ENCODE results near the gene MGARP. TPM values are rescaled to one million over a fixed set of nuclear protein-coding genes. Genes with fewer than 3 reads are reported as not detected.
"Not testable (repeated sequence)": the region's sequence is repeated elsewhere in the genome, so short reads cannot be mapped to it uniquely, and the experiment has no call there.

The MGARP gene
- total RNA-seq, 1 donor from 2014 or later = 0.45 TPM

DNA sequence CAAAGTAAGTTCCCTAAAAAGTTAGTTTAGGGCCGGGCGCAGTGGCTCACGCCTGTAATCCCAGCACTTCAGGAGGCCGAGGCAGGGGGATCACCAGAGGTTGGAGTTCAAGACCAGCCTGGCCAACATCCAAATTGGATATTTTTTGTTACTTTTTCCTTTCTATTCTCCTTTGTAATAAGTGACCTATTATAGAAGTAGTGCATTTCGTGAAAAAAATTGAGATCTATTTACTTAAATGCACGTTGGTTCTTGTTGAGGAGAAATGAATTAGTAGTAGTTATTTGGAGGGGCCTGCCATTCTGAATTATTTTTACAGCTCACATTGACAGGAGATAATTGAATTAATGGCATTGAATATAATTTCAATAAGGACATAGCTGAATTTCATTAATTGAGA is 44.6 kb upstream of the MGARP start:
- no peak for DNase-seq (ENCODE audit: low read depth)
- Histone ChIP-seq H4K20me1 (ENCODE audit: insufficient read depth, low read length) (peaks cover 82% of the 10 kb centered on the region), H3K4me3 (ENCODE audit: insufficient read depth, low read depth, low read length) (no peak overlapping the region), H3K79me2 (ENCODE audit: insufficient read depth, low read length) (peaks cover 99% of the 10 kb centered on the region), H3K36me3 (ENCODE audit: insufficient read depth, low read length) (no peaks in the 10 kb centered on the region), H3K9me3 (ENCODE audit: insufficient read depth, low read depth, low read length) (no peaks in the 10 kb centered on the region), H3K27ac (ENCODE audit: low read depth, low read length) (no peak overlapping the region), H3K4me2 (ENCODE audit: low read length) (no peak overlapping the region), H2AFZ (ENCODE audit: low read depth, low read length) (no peak overlapping the region), H3K4me1 (ENCODE audit: insufficient read depth, low read length) (no peaks in the 10 kb centered on the region), H3K9ac (ENCODE audit: low read length) (no peak overlapping the region), H3K27me3 (ENCODE audit: insufficient read depth, low read length) (no peaks in the 10 kb centered on the region)
- no peak overlapping the region for H3K4me3 Mint-ChIP-seq (ENCODE audit: unreplicated experiment)
- H3K27ac Mint-ChIP-seq (ENCODE audit: unreplicated experiment) = no peak overlapping the region
- TF ChIP-seq EZH2 (IDR thresholded peaks at IDR 0.05; ENCODE audit: insufficient read depth, low read length) = no peak
- TF ChIP-seq, protein P1, sequence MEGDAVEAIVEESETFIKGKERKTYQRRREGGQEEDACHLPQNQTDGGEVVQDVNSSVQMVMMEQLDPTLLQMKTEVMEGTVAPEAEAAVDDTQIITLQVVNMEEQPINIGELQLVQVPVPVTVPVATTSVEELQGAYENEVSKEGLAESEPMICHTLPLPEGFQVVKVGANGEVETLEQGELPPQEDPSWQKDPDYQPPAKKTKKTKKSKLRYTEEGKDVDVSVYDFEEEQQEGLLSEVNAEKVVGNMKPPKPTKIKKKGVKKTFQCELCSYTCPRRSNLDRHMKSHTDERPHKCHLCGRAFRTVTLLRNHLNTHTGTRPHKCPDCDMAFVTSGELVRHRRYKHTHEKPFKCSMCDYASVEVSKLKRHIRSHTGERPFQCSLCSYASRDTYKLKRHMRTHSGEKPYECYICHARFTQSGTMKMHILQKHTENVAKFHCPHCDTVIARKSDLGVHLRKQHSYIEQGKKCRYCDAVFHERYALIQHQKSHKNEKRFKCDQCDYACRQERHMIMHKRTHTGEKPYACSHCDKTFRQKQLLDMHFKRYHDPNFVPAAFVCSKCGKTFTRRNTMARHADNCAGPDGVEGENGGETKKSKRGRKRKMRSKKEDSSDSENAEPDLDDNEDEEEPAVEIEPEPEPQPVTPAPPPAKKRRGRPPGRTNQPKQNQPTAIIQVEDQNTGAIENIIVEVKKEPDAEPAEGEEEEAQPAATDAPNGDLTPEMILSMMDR (IDR thresholded peaks at IDR 0.05; ENCODE audit: insufficient read depth, low read depth, low read length) = no peak
- FAIRE-seq = no peak
- H3K36me3 Mint-ChIP-seq (ENCODE audit: low read depth, unreplicated experiment) = peaks cover 4% of the 10 kb centered on the region
- H3K4me1 Mint-ChIP-seq (ENCODE audit: low read depth, unreplicated experiment) = peaks cover 10% of the 10 kb centered on the region
- no peaks in the 10 kb centered on the region for H3K27me3 Mint-ChIP-seq (ENCODE audit: low read depth, unreplicated experiment)
- no peaks in the 10 kb centered on the region for H3K9me3 Mint-ChIP-seq (ENCODE audit: unreplicated experiment)

DNA sequence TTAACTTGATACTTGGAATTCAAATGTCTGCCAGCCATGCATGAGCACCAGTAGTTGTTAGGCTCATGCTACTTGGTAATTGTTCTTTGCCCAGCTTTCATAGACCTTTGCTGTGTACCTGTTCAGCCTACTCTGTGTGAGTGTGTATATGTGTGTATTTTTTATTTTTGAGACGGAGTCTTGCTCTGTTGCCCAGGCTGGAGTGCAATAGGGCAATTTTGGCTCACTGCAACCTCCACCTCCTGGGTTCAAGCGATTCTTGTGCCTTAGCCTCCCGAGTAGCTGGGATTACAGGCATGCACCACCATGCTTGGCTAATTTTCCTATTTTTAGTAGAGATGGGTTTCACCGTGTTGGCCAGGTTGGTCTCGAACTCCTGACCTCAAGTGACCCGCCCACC is 42.5 kb upstream of the MGARP start:
- H3K27ac Mint-ChIP-seq (ENCODE audit: unreplicated experiment) = not testable (repeated sequence)

DNA sequence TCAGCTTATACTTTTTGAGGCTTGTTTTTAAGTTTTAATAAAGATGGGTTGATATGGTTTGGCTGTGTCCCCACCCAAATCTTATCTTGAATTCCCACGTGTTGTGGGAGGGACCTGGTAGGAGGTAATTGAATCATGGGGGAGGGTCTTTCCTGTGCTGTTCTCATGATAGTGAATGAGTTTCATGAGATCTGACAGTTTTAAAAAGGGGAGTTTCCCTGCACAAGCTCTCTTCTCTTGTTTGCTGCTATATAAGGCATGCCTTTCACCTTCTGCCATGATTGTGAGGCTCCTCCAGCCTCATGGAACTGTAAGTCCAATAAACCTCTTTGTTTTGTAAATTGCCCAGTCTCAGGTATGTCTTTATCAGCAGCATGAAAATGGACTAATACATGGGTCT is 42.0 kb upstream of the MGARP start:
- H3K4me1 ChIP-seq (ENCODE audit: insufficient read depth, low read length); H3K4me3 ChIP-seq (ENCODE audit: insufficient read depth, low read depth, low read length); H3K36me3 ChIP-seq (ENCODE audit: insufficient read depth, low read length); H3K9ac ChIP-seq (ENCODE audit: low read length); H3K36me3 Mint-ChIP-seq (ENCODE audit: low read depth, unreplicated experiment); H2AFZ ChIP-seq (ENCODE audit: low read depth, low read length); H3K4me2 ChIP-seq (ENCODE audit: low read length); H3K27me3 ChIP-seq (ENCODE audit: insufficient read depth, low read length); H3K27ac Mint-ChIP-seq (ENCODE audit: unreplicated experiment); H3K9me3 Mint-ChIP-seq (ENCODE audit: unreplicated experiment); H3K4me3 Mint-ChIP-seq (ENCODE audit: unreplicated experiment); DNase-seq (ENCODE audit: low read depth); H3K27ac ChIP-seq (ENCODE audit: low read depth, low read length); FAIRE-seq; H3K27me3 Mint-ChIP-seq (ENCODE audit: low read depth, unreplicated experiment); H3K9me3 ChIP-seq (ENCODE audit: insufficient read depth, low read depth, low read length): not testable (repeated sequence)
- peaks cover 11% of the 10 kb centered on the region for H3K4me1 Mint-ChIP-seq (ENCODE audit: low read depth, unreplicated experiment)
- Histone ChIP-seq H3K79me2 (ENCODE audit: insufficient read depth, low read length) (peaks cover 100% of the 10 kb centered on the region), H4K20me1 (ENCODE audit: insufficient read depth, low read length) (peaks cover 92% of the 10 kb centered on the region)

More for the DNA sequence above, 42.5 kb upstream of the MGARP start:
- not testable (repeated sequence) for H3K9ac ChIP-seq (ENCODE audit: low read length); H3K4me1 Mint-ChIP-seq (ENCODE audit: low read depth, unreplicated experiment); H3K27ac ChIP-seq (ENCODE audit: low read depth, low read length); H3K9me3 Mint-ChIP-seq (ENCODE audit: unreplicated experiment); H3K9me3 ChIP-seq (ENCODE audit: insufficient read depth, low read depth, low read length); FAIRE-seq; H3K27me3 ChIP-seq (ENCODE audit: insufficient read depth, low read length); H3K4me1 ChIP-seq (ENCODE audit: insufficient read depth, low read length); H3K36me3 Mint-ChIP-seq (ENCODE audit: low read depth, unreplicated experiment); DNase-seq (ENCODE audit: low read depth); H3K4me3 ChIP-seq (ENCODE audit: insufficient read depth, low read depth, low read length); H3K4me3 Mint-ChIP-seq (ENCODE audit: unreplicated experiment); H3K36me3 ChIP-seq (ENCODE audit: insufficient read depth, low read length); H3K27me3 Mint-ChIP-seq (ENCODE audit: low read depth, unreplicated experiment); H2AFZ ChIP-seq (ENCODE audit: low read depth, low read length); H3K4me2 ChIP-seq (ENCODE audit: low read length)
- Histone ChIP-seq H3K79me2 (ENCODE audit: insufficient read depth, low read length) (peaks cover 100% of the 10 kb centered on the region), H4K20me1 (ENCODE audit: insufficient read depth, low read length) (peaks cover 92% of the 10 kb centered on the region)

DNA sequence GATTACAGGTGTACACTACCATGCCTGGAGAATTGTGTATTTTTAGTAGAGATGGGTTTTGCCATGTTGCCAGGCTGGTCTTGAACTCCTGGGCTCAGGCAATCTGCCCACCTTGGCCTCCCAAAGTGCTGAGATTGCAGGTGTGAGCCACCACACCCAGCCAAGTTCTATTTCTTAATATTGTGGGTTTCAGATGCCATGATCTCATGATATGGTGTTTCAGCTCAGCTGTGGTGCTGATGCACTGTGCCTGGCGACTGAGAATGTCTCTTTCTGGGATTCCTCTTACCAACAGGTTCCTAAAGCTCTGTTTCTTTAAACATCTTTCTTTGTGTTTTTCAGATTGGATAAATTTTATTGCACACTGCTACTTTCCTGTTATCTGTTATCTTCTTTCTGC is 39.5 kb upstream of the MGARP start:
- Mint-ChIP-seq H3K9me3 (ENCODE audit: unreplicated experiment) (no peaks in the 10 kb centered on the region), H3K4me1 (ENCODE audit: low read depth, unreplicated experiment) (peaks cover 18% of the 10 kb centered on the region), H3K27me3 (ENCODE audit: low read depth, unreplicated experiment) (no peaks in the 10 kb centered on the region), H3K27ac (ENCODE audit: unreplicated experiment) (no peak overlapping the region), H3K4me3 (ENCODE audit: unreplicated experiment) (no peak overlapping the region), H3K36me3 (ENCODE audit: low read depth, unreplicated experiment) (peaks cover 2% of the 10 kb centered on the region)
- Histone ChIP-seq H3K4me3 (ENCODE audit: insufficient read depth, low read depth, low read length) (no peak overlapping the region), H3K27me3 (ENCODE audit: insufficient read depth, low read length) (no peaks in the 10 kb centered on the region), H3K9ac (ENCODE audit: low read length) (no peak overlapping the region), H2AFZ (ENCODE audit: low read depth, low read length) (no peak overlapping the region), H4K20me1 (ENCODE audit: insufficient read depth, low read length) (peaks cover 86% of the 10 kb centered on the region), H3K27ac (ENCODE audit: low read depth, low read length) (no peak overlapping the region), H3K4me2 (ENCODE audit: low read length) (no peak overlapping the region), H3K36me3 (ENCODE audit: insufficient read depth, low read length) (no peaks in the 10 kb centered on the region), H3K79me2 (ENCODE audit: insufficient read depth, low read length) (peaks cover 100% of the 10 kb centered on the region), H3K4me1 (ENCODE audit: insufficient read depth, low read length) (no peaks in the 10 kb centered on the region), H3K9me3 (ENCODE audit: insufficient read depth, low read depth, low read length) (no peaks in the 10 kb centered on the region)
- FAIRE-seq (no peak), DNase-seq (ENCODE audit: low read depth) (no peak)
- TF ChIP-seq, protein P1 (IDR thresholded peaks at IDR 0.05; ENCODE audit: insufficient read depth, low read depth, low read length) = no peak
- TF ChIP-seq EZH2 (IDR thresholded peaks at IDR 0.05; ENCODE audit: insufficient read depth, low read length) = no peak
